Forelimb muscle (tissue), 1 donor: ENCODE data around the gene ETDC. TPM values are rescaled to one million over a fixed set of nuclear protein-coding genes. Genes with fewer than 3 reads are reported as not detected.
"Not testable (repeated sequence)": the region's sequence is repeated elsewhere in the genome, so short reads cannot be mapped to it uniquely, and the experiment has no call there.

ENCODE experiments used
- DNase-seq: peaks from one replicate; pipeline ENCODE4 v3.0.0-alpha.2; 2013; ENCODE audit warnings: low read depth
- polyA plus RNA-seq: library from polyadenylated mRNA; unstranded; fragments of 120-200 nt; gene quantifications from one replicate; pipeline ENCODE4 v1.2.1, GENCODE V29; 2013; ENCODE audit not compliant: insufficient read length

The ETDC gene
- not detected for polyA plus RNA-seq

DNA sequence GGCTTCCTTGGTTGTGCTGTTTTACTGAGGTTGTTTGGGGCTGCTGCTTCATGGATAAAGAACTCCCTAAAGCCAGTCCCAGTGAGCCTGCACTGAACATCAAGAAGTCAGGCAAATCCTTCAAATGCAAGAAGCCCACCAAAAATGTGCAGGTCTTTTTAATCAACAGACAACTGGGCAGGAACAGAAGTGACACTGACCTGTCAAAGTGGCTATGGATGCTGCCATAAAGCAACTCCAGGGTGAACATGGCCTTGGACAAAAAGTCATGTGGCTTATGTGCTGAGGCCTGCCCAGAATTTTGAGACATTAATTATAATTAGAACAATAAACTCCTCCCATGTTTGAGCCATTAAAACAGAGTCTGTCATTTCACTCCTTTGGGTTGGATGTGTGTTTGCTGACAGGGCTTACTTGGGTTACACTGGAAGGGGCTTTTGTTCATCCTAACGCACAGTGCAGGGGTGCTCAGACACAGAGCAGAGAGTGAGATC is at the start of gene ETDC:
Gene ETDC (plus strand): TSS at position 51 of the 494 bp plus-strand sequence. CDS start 0 bp downstream, at position 51.
- no peak for DNase-seq

DNA sequence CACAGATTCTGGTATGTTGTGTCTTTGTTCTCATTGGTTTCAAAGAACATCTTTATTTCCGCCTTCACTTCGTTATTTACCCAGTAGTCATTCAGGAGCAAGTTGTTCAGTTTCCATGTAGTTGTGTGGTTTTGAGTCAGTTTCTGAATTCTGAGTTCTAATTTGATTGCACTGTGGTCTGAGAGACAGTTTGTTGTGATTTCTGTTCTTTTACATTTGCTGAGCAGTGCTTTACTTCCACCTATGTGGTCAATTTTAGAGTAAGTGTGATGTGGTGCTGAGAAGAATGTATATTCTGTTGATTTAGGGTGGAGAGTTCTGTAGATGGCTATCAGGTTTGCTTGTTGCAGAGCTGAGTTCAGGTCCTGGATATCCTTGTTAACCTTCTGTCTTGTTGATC is 48.3 kb upstream of the ETDC start:
- not testable (repeated sequence) for DNase-seq

DNA sequence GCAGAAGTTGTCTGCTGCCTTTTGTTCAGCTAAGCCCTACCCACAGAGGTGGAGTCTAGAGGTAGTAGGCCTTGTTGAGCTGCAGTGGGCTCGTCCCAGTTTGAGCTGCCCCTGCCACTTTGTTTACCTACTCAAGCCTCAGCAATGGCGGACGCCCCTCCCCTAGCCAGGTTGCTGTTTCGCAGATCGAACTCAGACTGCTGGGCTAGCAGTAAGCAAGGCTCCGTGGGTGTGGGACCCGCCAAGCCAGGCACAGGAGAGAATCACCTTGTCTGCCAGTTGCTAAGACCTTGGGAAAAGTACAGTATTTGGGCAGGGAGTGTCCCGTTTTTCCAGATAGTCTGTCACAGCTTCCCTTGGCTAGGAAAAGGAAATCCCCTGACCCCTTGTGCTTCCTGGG is 45.9 kb upstream of the ETDC start:
- not testable (repeated sequence) for DNase-seq

DNA sequence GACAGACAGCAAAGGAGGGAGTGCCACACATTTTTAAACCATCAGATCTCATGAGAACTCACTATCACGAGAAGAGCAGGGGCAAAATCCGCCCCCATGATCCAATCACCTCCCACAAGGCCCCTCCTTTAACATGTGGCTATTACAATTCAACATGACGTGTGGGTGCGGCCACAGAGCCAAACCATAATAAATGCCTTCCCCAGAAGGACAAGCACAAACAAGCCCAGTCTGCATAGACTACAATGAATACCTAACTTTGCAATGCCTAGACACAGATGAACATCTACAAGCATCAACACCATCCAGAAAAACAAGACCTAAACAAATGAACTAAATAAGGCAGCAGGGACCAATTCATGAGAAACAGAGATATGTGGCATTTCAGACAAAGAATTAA is 45.1 kb upstream of the ETDC start:
- no peak for DNase-seq

DNA sequence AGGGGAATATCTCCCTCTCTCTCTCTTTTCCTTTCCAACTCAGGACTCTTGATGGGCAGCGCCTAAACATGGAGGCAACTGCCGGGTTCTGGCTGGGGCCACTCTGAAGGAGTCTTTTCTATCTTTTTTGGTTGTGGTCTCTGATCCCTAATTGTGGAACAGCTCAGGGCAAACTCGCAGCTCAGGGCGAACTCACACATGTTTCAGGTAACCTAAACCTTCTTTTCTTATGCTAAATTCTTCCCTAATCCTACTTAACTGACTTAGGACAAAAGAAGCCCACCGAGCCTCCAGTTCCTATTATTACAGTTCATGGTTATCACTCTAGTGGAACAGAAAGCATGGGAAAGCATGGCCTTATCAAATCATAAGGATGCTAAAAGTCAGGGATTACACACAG is 36.1 kb upstream of the ETDC start:
- no peak for DNase-seq

DNA sequence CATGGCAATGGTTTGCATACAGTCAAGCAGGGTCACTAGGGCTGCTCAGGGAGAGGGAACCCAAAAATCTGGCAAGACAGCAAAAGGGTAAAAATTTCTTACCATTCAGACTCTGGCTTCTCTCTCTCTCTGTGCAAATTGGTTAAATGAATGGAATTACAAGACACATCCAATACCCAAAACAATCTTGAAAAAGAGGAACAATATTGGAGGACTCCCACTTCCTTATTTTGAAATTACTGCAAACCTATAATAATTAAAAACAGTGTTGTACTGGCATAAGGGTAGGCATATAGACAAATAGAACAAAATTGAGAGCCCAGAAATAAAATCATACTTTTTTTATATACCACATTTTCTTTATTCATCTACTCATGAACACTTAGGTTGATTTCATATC is 33.3 kb upstream of the ETDC start:
- no peak for DNase-seq

DNA sequence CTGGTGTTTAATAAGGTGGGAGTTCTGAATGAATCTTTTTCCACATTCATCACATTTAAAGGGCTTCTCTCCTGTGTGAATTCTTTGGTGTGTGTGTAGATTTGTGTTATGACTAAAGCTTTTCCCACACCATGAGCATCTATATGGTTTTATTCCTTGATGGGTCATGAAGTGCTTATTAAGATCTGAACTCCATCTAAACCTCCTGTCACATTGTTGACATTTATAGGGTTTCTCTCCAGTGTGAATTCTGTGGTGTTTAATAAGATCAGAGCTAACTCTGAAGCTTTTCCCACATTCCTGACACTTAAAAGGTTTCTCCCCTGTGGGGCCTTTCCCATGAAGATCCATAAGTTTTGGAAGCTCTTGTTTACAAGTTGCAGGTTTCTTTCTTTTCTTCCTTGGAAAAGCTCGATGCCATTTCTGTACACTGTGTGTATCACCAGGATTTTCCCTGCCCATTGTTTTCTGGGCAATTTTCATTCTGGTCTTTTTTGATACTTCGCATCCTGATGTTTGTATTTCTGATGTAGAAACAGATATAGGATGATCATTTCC is 21.9 kb upstream of the ETDC start:
- DNase-seq, result no peak

DNA sequence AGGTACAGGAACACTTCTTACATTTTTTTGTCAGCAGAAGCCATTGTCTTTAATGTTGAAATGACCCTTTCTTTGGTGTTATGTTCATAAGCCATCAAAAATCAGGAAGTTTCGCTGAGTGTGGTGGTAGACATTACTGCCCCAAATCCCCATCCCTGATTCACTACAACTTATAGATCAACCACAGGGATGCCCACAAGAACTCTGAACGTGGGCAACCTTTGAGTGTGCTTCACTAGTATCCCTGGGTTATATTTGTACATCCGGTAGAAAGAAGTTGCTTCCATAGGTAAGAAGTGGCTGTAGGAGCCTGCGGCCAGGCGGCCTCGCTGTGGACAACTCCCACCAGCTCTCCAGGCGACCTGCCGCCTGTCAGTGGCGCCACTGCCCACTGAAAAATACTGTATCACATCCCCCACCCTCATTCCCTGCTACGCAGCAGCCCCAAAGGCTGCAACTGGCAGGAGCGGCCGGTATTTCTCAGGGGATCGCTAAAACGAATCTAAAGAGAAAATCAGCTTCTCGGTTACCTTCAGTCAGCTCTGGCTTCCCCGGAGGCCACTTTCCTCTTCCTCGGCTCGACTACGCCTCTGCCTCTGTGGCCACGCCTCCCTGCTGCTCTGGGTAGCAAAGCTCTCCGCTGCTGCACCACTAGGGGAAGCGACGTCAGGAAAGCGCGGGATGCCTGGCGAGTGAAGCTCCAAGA is 13.9 kb upstream of the ETDC start:
- peak; percentile 14 for DNase-seq

DNA sequence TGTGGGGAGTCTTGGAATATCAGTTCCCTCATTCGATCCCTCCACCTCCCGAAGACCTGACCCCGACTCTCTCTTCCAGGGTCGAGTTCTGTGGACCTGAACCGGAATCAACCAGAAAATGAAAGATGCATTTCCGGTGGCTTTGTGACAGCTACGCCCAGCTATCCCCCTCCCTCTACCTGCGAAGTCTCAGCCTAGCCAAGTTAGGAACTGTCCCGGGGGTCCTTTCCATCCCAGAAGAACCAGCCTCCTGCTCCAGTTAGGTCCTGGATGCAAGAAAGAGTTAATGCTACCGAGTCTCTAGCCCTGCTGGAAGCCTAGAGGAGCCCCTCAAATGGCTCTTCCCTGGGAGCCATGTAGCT is 13.4 kb upstream of the ETDC start:
- no peak for DNase-seq

DNA sequence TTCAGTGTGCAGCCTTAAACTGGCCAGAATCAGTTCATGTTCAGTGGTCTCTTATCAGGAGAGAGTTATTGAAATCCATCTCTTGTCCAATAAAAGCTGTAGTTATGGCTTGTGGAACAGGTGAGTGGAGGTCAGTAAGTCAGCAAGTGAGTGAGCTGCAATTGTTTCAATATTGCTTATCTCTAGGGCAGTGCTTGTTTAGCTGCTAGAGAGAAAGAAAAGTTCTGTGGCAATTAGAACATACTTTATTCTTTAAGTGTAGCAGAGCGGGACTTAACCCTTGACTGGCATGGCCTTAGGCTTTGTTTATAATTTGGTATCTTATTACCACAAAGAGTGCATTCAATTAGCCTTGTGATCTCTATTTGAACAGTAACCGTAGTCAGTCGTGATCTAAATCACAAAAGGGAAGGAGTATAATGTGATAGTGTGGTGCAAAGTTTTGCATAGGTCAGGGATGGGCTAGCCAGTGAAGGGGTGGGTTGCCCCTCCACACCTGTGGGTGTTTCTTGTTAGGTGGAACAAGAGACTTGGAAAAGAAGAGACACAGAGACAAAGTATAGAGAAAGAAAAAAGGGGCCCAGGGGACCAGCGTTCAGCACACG is 6.9 kb upstream of the ETDC start:
- no peak for DNase-seq

DNA sequence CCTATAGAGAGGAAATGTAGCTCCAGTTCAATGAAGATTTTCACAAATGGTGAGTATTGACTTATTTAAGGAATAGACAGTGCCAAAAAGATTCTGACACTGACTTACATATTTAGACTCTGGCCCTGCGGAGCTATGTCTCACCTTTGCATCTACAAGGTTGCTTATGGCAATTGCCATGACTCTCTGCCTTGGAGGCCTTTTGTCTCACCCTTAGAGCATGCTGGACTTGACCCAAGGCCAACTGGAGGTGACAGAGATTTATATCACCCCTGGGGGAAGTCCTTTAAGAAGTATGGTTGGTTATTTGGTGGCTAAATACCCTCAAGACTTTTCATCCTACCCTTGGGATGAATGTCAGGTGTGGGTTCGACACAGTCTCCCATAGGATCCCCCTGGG is 4.5 kb upstream of the ETDC start:
- DNase-seq, result no peak

DNA sequence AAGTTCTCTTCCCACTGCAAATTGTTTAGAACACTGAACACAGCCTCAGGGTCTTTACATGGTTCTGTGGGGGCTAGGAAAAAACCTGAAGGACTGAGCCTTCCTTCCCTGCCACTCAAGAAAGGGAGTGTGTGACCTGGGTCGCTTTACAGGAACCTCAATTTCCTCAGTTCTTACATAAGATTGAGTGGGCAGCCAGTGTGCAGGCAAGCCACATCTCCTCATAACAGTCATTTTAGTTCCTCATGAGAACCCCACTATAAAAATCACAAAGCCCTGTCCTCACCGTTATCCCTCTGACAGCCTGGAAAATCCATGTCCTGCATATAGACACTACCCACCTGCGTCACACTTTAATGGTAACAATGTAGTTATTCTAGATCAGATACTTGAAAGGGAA is 2.1 kb upstream of the ETDC start:
- DNase-seq, result no peak

DNA sequence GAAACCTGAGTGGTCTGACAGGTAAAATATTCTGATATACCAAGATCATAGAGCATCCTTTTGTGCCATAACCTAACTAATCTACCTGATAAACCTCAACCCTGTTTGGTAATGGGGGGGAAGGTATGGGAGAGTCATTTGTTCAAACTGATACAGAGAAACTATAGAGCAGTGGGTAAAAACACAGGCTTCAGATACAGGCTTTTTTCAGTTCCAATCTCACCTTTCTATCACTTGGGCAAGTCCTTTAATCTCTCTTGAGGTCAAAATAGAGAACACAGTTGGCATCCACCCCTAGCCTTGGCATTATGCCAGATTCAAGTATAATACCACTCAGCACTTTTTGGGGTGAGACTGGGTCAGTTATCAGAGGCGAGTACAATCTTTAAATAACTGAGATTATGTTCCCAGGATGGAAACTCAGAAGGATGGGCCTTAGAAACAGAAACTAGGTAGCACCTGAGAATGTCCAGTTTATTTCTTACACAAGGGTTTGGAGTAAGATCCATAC is 880 bp upstream of the ETDC start:
- no peak for DNase-seq

DNA sequence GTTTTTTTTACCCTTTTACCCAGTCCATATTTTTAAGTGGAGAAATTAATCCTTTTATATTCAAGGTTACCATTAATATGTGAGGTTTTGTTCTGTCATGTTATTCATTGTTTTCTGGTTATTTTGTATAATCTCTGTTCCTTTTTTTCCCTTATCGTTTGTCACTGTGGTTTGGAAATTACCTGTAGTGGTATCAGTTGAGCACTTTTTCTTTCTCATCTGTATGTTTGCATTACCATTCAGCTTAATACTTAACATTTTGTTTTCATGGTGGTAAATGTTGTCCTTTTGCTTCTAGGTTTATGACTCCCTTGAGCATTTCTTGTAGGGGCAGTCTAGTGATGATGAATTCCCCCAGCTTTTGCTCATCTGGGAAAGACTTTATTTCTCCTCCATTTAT is 6.6 kb downstream of the ETDC start:
- no peak for DNase-seq

DNA sequence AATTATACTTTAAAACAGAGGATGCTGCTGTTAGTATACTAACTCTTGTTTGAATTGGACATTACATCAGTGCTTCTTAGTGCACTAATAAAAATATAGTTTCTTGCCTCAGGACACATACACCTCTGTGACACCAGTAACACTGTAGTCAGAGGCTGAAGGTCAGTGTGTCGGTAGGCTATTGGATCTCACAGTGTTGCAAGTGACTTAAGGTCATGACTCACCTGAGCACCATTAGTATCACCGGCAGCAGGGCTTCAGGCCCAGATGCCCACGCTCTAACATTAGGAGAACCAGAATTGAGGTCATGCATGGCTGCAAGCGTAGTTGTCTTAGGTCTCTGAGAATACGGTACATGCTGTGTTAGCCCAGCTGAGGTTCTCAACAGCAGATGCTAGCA is 15.2 kb downstream of the ETDC start:
- no peak for DNase-seq

DNA sequence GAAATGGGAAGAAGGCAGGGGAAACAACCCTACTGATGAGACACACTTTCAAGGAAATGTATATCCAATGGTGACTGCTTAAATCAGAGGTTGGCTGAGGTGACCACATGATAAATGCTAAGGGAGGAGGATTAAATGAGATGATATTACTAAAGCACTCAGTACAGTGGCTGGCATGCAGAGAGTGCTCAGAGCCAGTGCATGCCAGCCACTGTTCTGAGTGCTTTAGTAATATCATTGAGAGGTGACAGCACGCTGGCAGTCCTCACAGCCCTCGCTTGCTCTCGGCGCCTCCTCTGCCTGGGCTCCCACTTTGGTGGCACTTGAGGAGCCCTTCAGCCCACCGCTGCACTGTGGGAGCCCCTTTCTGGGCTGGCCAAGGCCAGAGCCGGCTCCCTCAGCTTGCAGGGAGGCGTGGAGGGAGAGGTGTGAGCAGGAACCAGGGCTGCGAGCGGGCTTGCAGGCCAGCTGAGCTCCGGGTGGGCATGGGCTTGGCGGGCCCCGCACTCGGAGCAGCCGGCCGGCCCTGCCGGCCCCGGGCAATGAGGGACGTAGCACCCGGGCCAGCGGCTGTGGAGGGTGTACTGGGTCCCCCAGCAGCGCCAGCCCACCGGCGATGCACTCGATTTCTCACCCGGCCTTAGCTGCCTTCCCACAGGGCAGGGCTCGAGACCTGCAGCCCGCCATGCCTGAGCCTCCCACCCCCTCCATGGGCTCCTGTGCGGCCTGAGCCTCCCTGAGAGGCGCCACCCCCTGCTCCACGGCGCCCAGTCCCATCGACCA is 15.9 kb downstream of the ETDC start:
- DNase-seq, result not testable (repeated sequence)

DNA sequence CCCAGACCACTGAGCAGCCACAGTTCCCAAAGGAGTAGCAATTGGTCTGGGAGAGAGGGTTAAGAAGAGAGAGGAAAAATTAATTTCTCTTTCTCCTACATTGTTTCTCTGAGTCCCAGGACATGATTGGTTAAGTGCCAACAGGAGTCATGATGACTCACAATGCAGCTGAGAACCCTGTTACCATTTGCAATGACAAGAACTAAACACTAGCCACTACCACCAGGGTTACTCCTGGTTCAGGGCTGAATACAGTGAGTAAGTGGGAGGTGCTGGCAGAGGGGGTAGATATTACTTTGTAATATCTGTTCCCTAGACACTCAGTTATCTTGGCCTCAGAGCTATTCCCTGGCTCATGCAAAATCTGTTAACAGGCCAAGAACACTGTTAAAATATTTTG is 18.0 kb downstream of the ETDC start:
- no peak for DNase-seq

DNA sequence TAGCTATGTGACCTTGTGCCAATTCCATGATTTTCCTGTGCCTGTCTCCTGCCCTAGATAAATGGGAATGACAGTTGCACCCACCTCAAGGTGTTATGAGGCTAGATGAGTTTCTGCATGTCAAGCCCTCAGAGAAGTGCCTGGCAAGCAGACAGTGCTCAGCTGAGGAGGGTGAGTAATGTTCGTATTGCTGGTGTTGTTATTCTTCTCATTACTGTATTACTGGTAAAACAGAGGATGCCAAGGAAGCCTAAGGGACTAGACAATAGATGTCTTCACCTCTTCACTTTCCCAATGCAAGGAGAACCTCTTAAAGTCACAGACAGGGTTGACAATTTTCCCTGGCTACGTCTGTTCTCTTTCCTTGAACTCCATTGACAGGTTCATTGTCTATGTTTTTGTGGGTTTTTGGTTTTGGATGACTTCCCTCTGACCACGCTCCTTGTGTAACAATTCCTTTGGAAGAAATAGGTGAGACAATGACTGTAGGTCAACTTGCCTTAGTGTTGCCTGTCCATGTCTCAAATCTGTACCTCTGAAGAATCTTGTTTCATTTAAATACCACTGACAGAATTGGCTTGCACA is 19.2 kb downstream of the ETDC start:
- no peak for DNase-seq

DNA sequence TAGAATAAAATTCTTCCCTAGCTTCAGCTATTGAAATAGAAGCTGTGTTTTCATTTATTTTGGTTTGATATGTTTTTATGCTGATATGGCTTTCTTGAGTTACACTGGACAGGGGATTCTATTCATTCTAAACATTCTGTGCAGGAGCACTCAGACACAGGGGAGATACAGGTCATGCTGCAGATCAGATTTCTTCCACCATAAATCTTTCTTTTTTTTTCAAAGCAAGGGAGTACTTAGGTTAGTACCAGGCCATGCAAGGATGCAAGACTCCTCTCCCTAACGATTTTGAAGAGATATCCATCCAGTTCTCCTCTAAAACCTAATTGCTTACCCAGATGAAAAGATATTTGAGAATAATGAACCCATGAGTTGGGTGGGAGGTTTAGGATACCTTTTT is 21.4 kb downstream of the ETDC start:
- DNase-seq, result no peak

DNA sequence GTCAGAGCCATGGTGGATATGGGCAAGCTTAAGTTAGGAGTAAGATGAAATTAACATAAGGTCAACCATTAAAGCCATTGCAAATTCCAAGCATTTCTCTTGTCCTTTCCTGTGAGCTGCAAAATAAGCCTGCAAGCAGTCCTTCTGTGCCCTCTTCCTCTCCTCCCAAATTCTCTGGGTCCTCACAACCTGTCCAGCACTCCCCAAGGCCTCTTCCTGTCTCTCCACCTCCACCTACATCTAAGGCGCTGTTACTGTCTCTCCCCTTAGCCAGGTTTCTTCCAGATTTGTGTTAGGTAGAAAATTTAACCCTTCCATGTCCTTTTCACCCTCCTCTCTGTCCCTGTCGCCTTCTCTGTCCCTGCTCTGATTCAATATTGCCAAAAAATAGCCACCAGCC is 22.2 kb downstream of the ETDC start:
- no peak for DNase-seq

DNA sequence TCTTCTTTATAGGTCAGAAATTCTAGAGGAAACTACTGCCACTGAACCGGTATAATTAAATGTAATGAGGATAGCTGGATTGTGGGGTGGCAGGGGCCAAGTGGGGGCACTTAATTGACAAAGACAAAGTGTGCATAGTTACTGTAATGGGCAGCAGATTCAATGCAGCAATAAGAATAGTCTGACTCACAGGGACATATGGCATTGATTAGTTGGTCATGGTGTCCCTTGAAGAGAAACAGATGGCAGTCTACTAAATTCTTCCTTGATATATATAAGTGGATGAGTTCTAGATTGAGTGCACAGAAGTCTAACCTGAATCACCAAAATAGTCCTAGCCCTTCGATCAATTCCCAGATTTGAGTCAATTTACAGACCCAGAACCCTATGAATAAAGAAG is 31.6 kb downstream of the ETDC start:
- DNase-seq, result no peak

DNA sequence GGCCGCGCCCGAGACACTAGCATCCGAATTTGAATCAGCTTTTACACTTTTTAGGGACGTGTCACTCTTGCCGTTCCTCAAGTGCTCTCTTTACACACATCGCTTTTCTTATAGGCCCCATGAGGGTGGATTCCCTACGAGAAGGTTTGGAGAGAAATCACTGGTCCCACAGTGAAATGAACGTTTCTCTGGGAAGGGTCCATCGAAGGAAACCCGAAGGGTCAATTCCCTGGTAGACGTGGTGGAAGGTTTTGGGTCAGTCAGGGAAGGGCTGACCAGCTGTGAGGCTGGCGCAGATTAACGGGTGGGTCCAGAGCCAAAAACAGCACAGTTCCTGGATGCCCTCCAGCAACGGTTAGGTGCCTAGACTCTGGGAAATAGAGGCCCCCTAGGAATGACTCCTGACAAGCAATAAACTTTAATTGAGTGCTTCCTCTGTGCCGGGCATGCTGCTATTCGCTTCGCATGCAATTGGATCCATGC is 35.9 kb downstream of the ETDC start:
- DNase-seq, result no peak
